GM10266 (cell line): ENCODE data around the gene SYTL5.

Experiments used
- DNase-seq: peaks from one replicate; pipeline ENCODE4 v3.0.0; 2012; ENCODE audit errors: extremely low spot score
- CTCF ChIP-seq: IDR thresholded peaks from 2 replicates; pipeline ENCODE4 v1.5.1; 2012; ENCODE audit warnings: mild to moderate bottlenecking, low read depth; ENCODE audit not compliant: control insufficient read depth, insufficient read depth; ENCODE audit errors: missing control alignments

Gene SYTL5

GRCh38 chrX:38050806-38051205 lies 44.5 kb downstream of the SYTL5 start:
- no peak for TF ChIP-seq CTCF
- no peak for DNase-seq

- DNase-seq = no peak
- TF ChIP-seq CTCF = no peak
Measured at GRCh38 chrX:38052096-38052495, 45.7 kb downstream of the SYTL5 start.

GRCh38 chrX:38055170-38055847 lies 49.0 kb downstream of the SYTL5 start:
- no peak for TF ChIP-seq CTCF
- no peak for DNase-seq

GRCh38 chrX:38060331-38060878 lies 54.1 kb downstream of the SYTL5 start:
- TF ChIP-seq CTCF = no peak
- DNase-seq = no peak

- no peak for DNase-seq
- TF ChIP-seq CTCF = no peak
Measured at GRCh38 chrX:38061335-38061734, 55.0 kb downstream of the SYTL5 start.

GRCh38 chrX:38066934-38067333 lies 60.6 kb downstream of the SYTL5 start:
- no peak for TF ChIP-seq CTCF
- no peak for DNase-seq

DNA sequence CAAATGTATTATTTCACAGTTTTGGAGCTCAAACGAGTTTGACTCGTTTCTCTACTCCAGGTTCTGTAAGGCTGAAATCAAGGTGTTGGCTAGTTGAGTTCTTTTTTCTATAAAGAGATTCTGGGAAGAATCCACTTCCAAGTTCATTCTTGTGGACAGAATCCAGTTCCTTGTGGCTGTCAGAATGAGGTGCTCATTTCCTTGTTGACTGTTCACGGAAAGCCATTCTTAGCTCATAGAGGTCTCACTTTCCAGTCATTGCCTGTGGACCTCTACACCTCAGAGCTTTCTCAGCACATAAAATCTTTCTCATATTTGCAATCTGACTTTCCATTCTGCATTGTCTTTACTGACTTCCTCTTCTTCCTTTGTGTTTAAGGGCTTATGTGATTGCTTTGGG lies 62.9 kb downstream of the SYTL5 start:
- no peak for TF ChIP-seq CTCF
- no peak for DNase-seq
